ENCODE data around the gene HOOK1. TPM values are rescaled to one million over a fixed set of nuclear protein-coding genes. Genes with fewer than 3 reads are reported as not detected.
A peak's percentile ranks its signal among the peaks of the same experiment; 100 is the strongest.

HOOK1 gene
- total and polyA plus RNA-seq, 12 donors = 0.61 to 6.1 (median 3.0) TPM

DNA sequence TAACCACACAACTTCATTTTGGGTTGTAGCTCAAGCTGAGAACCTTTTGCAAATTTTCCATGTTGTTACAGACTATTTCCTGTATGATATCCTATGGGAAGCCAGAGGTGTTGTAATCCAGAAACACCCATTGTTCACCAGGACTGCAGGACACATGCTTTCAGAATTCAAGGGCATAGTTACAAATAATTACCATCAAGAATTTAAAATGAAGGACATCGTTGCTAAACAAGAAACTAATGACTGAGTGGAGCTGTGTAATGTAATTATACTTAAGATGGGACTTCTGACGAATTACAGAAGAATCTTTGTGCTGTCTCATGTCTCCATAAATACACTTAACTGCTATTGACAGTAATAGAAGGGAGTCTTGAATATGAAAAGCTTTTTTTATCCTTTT, 47.6 kb upstream of the HOOK1 start:
- H3K27ac ChIP-seq = no peak overlapping the region
- peak in 2 of 8 donors; percentile 34 to 50 for ATAC-seq
- WGBS, 2 donors = 41 to 53% methylated on average over 2 of the region's 2 CpGs

GRCh38 chr1:59768792-59769735, 45.7 kb upstream of the HOOK1 start:
- Histone ChIP-seq H3K4me3 (no peak overlapping the region), H3K27me3 (no peaks in the 10 kb centered on the region), H3K9me3 (no peaks in the 10 kb centered on the region), H3K36me3 (no peaks in the 10 kb centered on the region), H3K27ac (no peak overlapping the region), H3K4me1 (peaks cover 0 to 15% (median 0%) of the 10 kb centered on the region in 9 donors)
- no peak for ATAC-seq
- 91 to 95% methylated on average over 10 of the region's 10 CpGs for WGBS, 2 donors
- TF ChIP-seq CTCF (IDR thresholded peaks at IDR 0.05) = no peak
- intact Hi-C loops (cut with DNase I) = no loop called here
- DNase-seq = no peak

More for the DNA sequence above, 47.6 kb upstream of the HOOK1 start:
- no peaks in the 10 kb centered on the region for H3K27me3 ChIP-seq
- H3K9me3 ChIP-seq = no peaks in the 10 kb centered on the region
- H3K4me1 ChIP-seq = peaks cover 0 to 9% (median 0%) of the 10 kb centered on the region in 9 donors
- no peak overlapping the region for H3K4me3 ChIP-seq
- no peak for DNase-seq
- TF ChIP-seq CTCF (IDR thresholded peaks at IDR 0.05) = no peak
- no peaks in the 10 kb centered on the region for H3K36me3 ChIP-seq
- intact Hi-C loops (cut with DNase I) = no loop called here

GRCh38 chr1:59769736-59770095, 45.0 kb upstream of the HOOK1 start:
- 82 to 94% methylated on average over 4 of the region's 4 CpGs for WGBS, 2 donors
- Histone ChIP-seq H3K4me3 (no peak overlapping the region), H3K27me3 (no peaks in the 10 kb centered on the region), H3K27ac (no peak overlapping the region), H3K4me1 (peaks cover 0 to 15% (median 0%) of the 10 kb centered on the region in 9 donors), H3K9me3 (no peaks in the 10 kb centered on the region), H3K36me3 (no peaks in the 10 kb centered on the region)
- DNase-seq (no peak), ATAC-seq (no peak)
- TF ChIP-seq CTCF (IDR thresholded peaks at IDR 0.05) = no peak
- intact Hi-C loops (cut with DNase I) = no loop called here

DNA sequence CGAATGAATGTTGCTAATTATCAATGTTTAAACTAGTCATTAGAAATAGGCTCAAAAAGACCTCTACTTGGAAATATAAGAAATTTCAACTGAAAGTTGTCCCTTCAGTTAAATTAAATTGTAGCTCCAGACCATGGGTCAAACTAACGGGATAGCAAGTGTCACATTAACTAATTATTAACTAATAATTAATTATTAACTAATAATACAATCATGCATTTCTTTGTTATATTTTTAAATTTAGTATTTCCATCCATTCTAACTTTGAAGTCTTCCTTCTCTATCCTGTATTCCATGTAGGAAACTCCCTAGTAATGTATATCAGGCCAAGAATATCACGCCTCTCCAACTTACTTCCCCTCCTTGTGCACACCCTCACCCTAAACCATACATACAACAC, 43.4 kb upstream of the HOOK1 start:
- DNase-seq (no peak), ATAC-seq (no peak)
- no peaks in the 10 kb centered on the region for H3K36me3 ChIP-seq
- H3K9me3 ChIP-seq = no peaks in the 10 kb centered on the region
- H3K27ac ChIP-seq = no peak overlapping the region
- H3K27me3 ChIP-seq = no peaks in the 10 kb centered on the region
- 97 to 99% methylated on average over 3 of the region's 3 CpGs for WGBS, 2 donors
- no peak for TF ChIP-seq CTCF (IDR thresholded peaks at IDR 0.05)
- H3K4me3 ChIP-seq = no peak overlapping the region
- intact Hi-C loops (cut with DNase I) = no loop called here
- H3K4me1 ChIP-seq = peaks cover 0 to 15% (median 0%) of the 10 kb centered on the region in 9 donors
